ENCODE results near the gene SLC26A6.

The SLC26A6 gene

DNA sequence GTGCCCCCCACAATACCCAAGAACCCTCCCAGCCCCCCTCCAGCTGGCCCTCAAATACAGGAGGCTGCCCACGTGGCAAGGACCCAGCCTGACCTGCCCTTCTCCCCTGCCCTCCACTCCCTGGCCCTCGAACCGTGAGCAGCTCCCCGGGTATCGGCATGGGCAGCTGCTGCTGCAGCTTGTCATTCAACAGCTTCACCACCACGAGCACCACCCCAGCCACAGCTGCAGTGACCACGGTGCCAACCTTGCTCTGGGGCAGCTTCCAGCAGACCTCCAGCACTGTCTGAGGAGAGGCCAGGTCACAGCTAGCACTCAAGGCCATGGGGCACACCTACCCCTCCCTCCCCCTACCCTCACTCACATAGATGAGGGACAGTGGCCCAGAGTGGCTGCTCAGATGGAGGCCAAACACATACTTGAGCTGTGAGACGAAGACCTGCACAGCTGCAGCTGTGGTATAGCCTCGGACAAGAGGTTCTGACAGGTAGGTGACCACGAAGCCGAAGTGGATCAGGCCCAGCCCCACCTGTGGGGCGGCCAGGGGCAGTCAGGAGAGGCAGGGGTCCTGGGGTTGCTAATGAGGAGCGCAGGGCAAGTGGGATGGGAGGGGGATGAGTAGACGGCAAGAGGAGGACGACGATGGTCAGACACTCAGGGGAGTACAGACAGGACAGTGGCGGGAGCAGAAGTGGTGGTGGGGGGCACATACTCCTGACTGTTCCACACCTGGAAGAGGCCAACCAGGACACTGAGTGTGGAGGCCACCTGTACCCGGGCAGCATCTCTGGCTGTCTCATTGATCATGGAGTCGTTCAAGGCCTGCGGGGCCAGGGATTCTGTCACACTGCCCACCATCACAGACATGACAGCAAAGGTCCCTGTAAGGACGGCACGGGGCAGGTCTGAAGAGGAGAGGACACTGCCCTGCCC lies 3.5 kb downstream of the SLC26A6 start:
- DNase-seq (ENCODE audit: low spot score) = no peak

GRCh38 chr3:48630833-48631232 lies 4.4 kb downstream of the SLC26A6 start:
- DNase-seq (ENCODE audit: low spot score) = no peak

GRCh38 chr3:48630407-48630806 lies 4.9 kb downstream of the SLC26A6 start:
- no peak for DNase-seq (ENCODE audit: low spot score)

- no peak for DNase-seq (ENCODE audit: low spot score)
Measured at GRCh38 chr3:48629894-48630293, 5.4 kb downstream of the SLC26A6 start.

GRCh38 chr3:48628277-48629017 lies 6.8 kb downstream of the SLC26A6 start:
- no peak for DNase-seq (ENCODE audit: low spot score)

DNA sequence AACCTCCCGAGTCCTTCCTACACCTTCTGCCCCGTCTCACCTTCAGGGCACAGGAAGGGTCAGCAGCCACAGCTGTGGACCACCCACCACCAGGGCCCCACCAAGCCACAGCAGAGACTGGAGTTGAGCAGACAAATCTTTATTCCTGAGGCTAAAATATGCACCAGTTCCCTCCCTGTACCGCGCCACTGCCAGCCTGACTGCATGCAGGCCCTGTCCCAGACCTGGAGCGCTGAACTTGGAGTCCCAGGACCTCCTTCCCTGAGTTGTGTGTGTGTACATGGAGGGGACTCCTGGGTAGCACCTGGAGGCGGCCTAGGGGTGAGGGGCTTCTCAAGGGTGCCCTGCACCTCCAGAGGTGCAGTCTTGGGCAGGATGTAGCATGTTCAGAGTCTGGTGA lies 9.7 kb downstream of the SLC26A6 start:
- no peak for DNase-seq (ENCODE audit: low spot score)

- no peak for DNase-seq (ENCODE audit: low spot score)
Measured at GRCh38 chr3:48624767-48625166, 10.5 kb downstream of the SLC26A6 start.

DNA sequence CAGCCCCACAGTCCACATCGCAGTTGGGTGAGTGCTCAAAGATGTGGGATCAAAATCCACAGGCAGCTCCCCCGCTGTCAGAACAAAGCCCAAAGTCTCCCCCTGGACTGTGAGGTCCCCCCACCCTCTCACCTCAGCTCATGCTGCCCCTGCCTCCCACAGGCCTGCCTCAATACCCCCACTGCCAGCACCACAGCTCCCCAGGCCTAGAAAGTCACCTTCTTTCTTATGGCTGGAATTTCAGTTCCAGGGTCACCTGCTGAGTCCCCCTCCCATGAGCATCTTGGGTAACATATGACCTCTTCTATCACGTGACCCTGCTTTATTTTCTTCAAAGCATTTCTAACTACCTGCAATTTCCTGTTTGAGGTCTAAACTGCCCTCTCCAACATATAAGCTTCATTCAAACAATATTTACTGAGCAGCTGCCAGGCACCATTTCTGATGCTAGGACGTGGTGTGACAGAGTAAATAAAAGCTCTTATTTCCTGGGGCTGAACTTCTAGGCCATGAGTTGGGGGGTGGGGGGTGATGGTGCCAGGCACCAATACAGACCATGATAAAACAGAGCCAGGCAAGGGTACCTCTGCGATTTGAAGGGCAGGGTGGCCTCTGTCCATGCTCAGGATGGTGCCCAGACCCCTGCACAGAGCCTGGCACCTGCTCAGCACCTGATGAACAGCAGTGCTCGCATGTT lies 11.3 kb downstream of the SLC26A6 start:
- DNase-seq (ENCODE audit: low spot score) = no peak

GRCh38 chr3:48621461-48621869 lies 13.8 kb downstream of the SLC26A6 start, which contains the start of gene TMEM89:
TMEM89 (minus strand) TSS chr3:48621769; CDS start chr3:48621756, 13 bp downstream.
- no peak for DNase-seq (ENCODE audit: low spot score)

DNA sequence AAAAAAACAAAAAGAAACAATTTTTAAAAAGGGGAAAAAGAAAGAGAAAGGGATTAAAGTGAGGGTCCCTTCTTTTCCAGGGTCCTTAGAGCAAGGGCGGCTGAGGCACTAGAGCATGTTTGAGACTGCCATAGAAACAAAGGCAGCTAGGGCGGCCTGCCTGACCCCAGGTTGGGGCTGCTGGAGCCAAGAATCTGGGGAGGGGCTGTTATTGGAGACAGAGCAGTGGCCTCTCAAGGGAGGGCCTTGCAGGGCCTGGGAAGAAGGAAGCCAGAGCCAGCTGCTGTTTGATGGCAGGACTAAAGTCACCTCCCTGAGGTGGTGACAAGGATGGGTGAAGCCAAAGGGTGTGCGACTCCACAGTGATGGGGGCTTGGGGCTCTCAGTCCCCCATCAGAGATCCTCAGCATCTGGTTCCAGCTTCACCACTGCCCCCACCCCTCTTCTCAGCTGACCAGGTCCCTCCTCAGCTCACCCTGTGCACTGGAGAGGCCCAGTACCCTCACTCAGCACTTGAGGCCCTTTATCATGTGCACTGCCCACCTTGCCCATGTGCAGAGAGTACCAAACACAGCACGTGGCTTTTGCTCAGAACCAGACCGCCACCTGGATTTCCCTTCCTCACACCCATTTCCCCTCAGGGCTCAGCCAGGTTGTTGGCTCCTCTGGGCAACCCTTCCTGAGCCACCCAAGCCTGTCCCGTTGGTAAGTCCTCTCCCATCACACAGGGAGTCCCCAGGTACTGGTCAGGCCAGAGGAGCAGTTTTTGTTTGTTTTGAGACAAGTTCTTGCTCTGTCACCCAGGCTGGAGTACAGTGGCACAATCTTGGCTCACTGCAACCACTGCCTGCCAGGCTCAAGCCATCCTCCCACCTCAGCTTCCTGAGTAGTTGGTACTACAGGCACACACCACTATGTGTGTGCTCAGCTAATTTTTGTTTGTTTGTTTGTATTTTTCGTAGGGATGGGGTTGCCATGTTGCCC lies 15.4 kb downstream of the SLC26A6 start:
- DNase-seq (ENCODE audit: low spot score) = no peak

DNA sequence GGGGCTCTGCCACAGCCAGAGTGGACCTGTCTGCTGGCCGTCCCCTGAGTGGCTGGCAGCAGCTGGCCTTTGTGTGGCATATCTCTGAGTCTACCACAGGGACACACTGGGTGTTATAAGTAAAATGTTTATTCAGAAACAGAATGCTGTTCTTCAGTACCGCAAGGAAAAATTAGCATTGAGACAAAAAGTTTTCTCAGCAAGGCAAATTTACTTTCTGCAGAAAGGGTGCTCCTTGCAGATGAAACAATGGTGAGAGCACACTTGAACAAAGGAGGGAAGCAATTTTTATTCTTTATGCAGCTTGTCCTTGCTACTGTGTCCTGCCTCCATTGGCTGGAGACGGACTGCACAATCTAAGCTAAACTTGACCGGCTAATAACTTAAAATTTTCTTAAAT lies 17.7 kb downstream of the SLC26A6 start:
- no peak for DNase-seq (ENCODE audit: low spot score)

GRCh38 chr3:48614044-48614443 lies 21.2 kb downstream of the SLC26A6 start:
- no peak for DNase-seq (ENCODE audit: low spot score)

DNA sequence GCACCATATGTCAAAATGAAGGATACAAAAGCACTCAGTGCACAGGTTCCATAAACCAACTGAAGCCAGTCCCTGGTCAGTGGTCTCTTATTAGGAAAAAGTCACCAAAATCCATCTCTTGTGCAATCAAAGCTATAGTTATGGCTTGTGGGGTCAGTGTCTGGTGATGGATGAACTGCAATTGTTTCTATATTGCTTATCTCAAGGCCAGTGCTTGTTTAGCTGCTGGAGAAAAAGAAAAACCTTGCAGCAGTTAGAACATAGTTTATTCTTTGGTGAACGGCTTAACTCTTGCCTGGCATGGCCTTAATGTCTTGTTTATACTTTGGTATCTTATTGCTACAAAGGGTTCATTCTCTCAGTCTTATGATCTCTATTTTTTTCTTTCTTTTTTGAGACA lies 23.0 kb downstream of the SLC26A6 start:
- no peak for DNase-seq (ENCODE audit: low spot score)

DNA sequence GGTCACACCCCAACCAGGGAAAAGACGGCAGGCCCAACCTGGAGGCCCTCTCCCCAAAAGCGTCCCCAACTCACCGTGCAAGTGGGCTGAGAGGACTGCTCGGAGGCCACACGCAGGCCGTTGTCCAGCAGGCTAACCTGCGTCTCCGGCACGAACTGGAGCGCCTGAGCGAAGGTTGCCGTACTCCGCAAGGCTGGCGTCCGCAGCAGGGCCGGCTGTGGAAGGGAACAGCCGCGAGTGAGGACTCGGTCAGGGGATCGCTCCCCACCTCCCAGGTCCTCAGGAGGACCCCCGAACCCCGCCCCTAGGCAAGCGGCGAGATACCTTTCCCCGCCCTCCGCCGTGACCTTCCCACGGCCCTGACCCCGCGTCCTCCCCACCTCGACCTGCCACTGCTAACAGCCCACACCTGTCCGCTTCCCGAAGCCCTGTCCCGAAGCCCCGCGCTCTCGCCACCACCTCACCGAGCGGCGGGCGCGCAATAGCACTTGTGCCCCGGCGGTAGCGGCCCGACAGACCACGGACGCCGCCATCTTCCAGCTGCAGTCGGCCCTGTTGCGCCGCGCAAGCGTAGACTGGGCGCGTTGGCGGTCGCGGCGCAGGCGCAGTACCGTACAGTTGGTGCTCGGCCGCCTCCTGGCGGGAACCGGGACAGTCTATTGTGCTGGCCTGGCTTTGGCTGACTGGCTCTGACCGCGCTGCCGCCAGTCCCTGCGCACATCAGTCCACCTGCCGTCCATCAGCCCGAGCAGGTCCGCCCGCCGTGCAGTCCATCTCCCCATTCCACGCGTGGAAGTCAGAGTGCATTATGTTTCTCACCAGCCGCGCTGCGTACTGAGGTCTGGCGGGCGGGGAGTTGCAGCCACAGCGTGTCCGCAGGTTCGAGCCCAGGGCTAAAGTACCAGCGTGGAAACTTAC lies 25.9 kb downstream of the SLC26A6 start, which contains the start of gene UQCRC1:
Gene UQCRC1 (minus strand): TSS at position 559 of the 918 bp plus-strand sequence. CDS start 26 bp downstream, at position 533.
- DNase-seq (ENCODE audit: low spot score) = peak; percentile 87

DNA sequence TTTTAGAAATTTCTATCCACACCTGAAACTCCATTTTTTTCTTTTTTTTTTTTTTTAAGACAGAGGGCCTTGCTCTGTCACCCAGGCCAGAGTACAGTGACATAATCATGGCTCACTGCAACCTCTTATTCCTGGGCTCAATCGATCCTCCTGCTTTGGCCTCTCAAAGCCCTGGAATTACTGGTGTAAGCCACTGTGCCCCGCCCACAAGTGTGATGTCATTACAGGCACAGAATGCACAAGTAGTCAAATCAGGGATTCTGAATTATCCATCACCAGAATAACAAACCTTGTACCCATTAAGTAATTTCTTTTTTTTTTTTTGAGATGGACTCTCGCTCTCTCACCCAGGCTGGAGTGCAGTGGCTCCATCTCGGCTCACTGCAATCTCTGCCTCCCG lies 27.7 kb downstream of the SLC26A6 start:
- DNase-seq (ENCODE audit: low spot score) = no peak

- DNase-seq (ENCODE audit: low spot score) = no peak
Measured at GRCh38 chr3:48601622-48601994, 33.7 kb downstream of the SLC26A6 start.

- no peak for DNase-seq (ENCODE audit: low spot score)
Measured at GRCh38 chr3:48600711-48601621, 34.3 kb downstream of the SLC26A6 start.

GRCh38 chr3:48599509-48600285 lies 35.6 kb downstream of the SLC26A6 start:
- DNase-seq (ENCODE audit: low spot score) = no peak

Measured in NAMALWA (cell line).